Measurements from ENCODE around the gene RAD18.

Gene RAD18

DNA sequence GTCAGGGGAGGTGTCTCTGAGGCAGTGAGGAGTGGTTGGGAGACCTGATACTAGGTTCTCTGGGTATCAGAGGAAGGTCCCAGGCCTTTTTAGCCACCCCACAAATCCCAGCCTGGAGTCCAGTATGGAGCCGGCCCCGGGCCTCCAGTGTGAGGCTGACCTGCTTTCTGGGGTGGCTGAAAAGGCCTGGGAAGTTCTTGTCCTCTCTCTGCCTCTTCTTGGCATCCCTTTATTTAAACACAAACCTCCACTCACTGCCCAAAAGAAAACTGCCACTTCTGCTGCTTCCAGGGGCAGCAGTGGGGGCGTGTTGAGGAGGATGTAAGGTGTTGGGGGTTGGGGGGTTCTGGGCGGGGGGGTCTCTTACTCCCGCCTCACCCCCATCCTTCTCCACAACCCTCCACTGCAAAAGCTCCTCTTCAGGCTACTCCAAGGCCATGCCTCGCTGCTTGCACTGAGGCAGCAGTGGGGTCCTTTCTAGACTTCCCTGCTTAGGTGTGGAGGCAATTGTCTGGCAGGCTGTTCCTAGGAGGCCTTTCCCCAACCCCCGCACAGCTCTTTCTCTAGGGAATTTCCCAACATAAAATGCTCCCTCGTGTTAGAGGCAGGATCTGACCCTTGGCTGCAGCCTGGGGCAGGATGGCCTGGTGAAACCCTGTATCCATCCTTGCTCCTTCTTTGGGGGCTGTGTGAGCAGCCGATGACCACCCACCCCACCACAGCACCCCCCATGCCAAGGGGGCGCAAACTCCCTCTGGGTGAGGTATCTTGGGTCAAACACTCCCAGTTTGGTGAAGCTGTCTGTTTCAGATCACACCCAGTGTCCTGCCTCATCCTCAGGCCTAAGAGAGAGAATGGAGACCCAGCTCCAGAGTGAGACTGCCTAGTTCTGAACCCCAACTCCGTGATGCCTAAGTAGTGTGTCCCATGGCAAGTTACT lies 12.1 kb upstream of the RAD18 start:
- no peak for DNase-seq (ENCODE audit: low read depth)
- no peak overlapping the region for H3K4me3 ChIP-seq (ENCODE audit: low read length)
- TF ChIP-seq CTCF (conservative IDR thresholded peaks at IDR 0.05; ENCODE audit: low read depth, low read length): no peak

- no peak overlapping the region for H3K4me3 ChIP-seq (ENCODE audit: low read length)
- no peak for TF ChIP-seq CTCF (conservative IDR thresholded peaks at IDR 0.05; ENCODE audit: low read depth, low read length)
- DNase-seq (ENCODE audit: low read depth): no peak
Measured at GRCh38 chr3:8974458-8974857, 11.2 kb upstream of the RAD18 start.

DNA sequence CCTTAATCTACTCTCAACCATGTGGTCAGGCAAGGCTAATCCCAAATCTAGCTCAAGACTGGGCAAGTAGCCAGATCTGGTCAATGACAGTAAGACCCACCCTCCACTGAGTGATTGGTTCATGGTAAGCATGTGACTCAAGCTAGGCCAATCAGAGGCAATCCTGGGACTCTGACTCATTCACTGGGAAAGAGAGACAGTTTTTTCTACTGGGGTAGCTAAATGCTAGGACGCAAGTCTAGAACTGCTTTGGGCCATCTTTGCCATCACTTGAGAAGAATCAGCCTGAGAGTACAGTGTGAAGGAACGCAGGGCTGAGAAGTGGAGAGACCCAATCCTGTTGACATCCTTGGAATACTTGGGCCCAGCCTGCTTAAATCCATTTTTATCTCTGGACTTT lies 9.4 kb upstream of the RAD18 start:
- H3K4me3 ChIP-seq (ENCODE audit: low read length): no peak overlapping the region
- no peak for TF ChIP-seq CTCF (conservative IDR thresholded peaks at IDR 0.05; ENCODE audit: low read depth, low read length)
- peak; percentile 26 for DNase-seq (ENCODE audit: low read depth)

DNA sequence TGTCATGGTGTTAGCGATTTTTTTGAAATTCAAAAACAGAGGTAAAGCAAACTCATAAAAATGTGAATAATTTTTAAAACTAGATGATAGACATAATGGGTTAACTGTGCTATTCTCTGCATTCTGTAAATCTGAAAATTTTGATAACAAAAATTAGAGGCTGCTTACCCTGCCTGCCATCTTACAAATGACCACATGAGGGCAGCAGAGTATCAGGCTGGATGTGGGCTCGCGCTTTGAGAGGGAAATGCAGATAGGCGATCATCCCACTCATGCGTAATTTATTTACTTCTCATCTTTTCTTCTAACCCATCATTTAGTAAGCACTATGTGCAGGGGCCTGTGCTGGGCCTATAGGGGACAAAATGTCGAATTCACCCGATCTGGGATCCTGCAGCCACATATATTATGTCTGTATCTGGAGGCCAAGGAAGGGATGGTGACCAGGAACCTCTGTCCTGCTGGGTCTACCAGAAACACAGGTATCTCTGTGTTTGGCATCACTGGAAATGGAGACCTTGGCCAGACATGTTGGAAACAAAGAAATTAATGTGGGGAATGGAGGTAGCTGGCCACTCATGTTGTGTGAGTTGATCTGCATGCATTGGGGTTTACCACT lies 7.8 kb upstream of the RAD18 start:
- no peak for DNase-seq (ENCODE audit: low read depth)

DNA sequence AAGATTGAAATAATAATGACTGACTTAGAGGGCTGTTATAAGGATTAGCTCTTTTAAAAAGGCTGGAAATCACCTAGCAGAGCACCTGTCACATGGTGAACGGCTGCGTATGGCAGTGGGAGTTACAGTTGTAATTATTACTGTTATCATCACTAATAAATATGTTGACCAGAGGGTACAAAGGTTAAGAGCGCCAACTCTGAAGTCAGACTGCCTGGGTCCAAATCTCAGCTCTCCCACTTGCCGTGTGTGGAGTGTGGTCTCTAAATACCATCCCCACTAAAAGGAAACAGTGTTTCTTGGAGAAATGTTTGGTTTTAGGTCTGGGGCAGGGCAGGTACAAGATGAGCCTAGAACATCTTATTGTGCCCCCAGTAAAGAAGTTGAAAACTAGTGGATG lies 6.0 kb upstream of the RAD18 start:
- DNase-seq (ENCODE audit: low read depth): no peak
- no peak for TF ChIP-seq CTCF (conservative IDR thresholded peaks at IDR 0.05; ENCODE audit: low read depth, low read length)
- H3K4me3 ChIP-seq (ENCODE audit: low read length): no peak overlapping the region

More for the DNA sequence above, 7.8 kb upstream of the RAD18 start:
- peak; percentile 96 for TF ChIP-seq CTCF (conservative IDR thresholded peaks at IDR 0.05; ENCODE audit: low read depth, low read length)
- no peak overlapping the region for H3K4me3 ChIP-seq (ENCODE audit: low read length)

DNA sequence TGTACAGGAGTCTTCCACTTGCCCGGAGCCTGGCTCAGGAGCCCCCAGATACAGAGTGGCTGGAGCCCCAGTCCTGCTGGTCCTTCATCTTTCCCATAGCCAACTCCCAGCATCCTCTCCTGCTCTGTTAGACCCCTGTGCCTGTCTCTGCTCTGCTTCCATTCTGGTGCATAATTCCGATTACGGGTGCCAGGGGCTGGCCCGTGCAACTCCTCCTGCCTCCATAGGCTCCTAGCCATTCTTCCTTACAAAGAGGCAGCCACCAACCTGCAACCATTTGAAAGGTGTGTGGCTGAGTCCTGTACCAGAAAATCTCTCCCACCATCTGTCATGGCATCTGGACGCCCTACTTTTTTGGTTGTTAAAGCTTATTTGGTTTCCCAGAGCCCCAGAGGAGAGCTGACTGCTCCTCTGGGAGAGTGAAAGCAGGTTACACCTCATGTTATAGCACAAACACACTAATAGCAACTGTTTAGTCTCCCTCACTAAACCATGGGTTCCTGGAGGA lies 5.2 kb upstream of the RAD18 start:
- H3K4me3 ChIP-seq (ENCODE audit: low read length): no peak overlapping the region
- TF ChIP-seq CTCF (conservative IDR thresholded peaks at IDR 0.05; ENCODE audit: low read depth, low read length): no peak
- no peak for DNase-seq (ENCODE audit: low read depth)

Data from retinal pigment epithelial cell (primary cell).